ENCODE data around the gene ADCY7.

- TF ChIP-seq, protein P1, sequence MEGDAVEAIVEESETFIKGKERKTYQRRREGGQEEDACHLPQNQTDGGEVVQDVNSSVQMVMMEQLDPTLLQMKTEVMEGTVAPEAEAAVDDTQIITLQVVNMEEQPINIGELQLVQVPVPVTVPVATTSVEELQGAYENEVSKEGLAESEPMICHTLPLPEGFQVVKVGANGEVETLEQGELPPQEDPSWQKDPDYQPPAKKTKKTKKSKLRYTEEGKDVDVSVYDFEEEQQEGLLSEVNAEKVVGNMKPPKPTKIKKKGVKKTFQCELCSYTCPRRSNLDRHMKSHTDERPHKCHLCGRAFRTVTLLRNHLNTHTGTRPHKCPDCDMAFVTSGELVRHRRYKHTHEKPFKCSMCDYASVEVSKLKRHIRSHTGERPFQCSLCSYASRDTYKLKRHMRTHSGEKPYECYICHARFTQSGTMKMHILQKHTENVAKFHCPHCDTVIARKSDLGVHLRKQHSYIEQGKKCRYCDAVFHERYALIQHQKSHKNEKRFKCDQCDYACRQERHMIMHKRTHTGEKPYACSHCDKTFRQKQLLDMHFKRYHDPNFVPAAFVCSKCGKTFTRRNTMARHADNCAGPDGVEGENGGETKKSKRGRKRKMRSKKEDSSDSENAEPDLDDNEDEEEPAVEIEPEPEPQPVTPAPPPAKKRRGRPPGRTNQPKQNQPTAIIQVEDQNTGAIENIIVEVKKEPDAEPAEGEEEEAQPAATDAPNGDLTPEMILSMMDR (IDR thresholded peaks at IDR 0.05; ENCODE audit: poor library complexity), result no peak
- TF ChIP-seq EZH2phosphoT487 (IDR thresholded peaks at IDR 0.05; ENCODE audit: low read depth, severe bottlenecking, unreplicated experiment) (no peak), EZH2 (IDR thresholded peaks at IDR 0.05; ENCODE audit: borderline replicate concordance) (no peak)
These were observed 93.9 kb downstream of the ADCY7 start for GRCh38 chr16:50360033-50360778.
